OCI-LY1 (cell line): ENCODE results near the gene LSP1.
"Not testable (repeated sequence)": the region's sequence is repeated elsewhere in the genome, so short reads cannot be mapped to it uniquely, and the experiment has no call there.

Source experiments
- CTCF ChIP-seq: fragments of 200-600 bp; sonication (generic), shearing (Covaris generic); IDR thresholded peaks from 2 replicates; pipeline ENCODE4 v1.5.1; 2017; ENCODE audit warnings: mild to moderate bottlenecking, antibody characterized with exemption, low read length, moderate library complexity, mixed read lengths
- EZH2 ChIP-seq: fragments of 200-600 bp; sonication (generic), shearing (Covaris generic); IDR thresholded peaks from 2 replicates; pipeline ENCODE4 v1.8.0; 2017; ENCODE audit warnings: borderline replicate concordance, mixed run types, mild to moderate bottlenecking, antibody characterized with exemption, low read length, moderate library complexity, mixed read lengths

- TF ChIP-seq CTCF, EZH2: not testable (repeated sequence)
Measured at GRCh38 chr11:1939788-1940187, 86.9 kb downstream of the LSP1 start.
